GM12873 (cell line): ENCODE data around the gene MCRIP2.

Experiments used
- TF ChIP-seq, protein P1 (sequence below): IDR thresholded peaks from 2 replicates; pipeline ENCODE4 v1.5.1; 2012; ENCODE audit warnings: low read depth, mild to moderate bottlenecking, moderate library complexity, low read length, control low read depth; ENCODE audit not compliant: insufficient read depth; ENCODE audit errors: missing control alignments

The MCRIP2 gene

DNA sequence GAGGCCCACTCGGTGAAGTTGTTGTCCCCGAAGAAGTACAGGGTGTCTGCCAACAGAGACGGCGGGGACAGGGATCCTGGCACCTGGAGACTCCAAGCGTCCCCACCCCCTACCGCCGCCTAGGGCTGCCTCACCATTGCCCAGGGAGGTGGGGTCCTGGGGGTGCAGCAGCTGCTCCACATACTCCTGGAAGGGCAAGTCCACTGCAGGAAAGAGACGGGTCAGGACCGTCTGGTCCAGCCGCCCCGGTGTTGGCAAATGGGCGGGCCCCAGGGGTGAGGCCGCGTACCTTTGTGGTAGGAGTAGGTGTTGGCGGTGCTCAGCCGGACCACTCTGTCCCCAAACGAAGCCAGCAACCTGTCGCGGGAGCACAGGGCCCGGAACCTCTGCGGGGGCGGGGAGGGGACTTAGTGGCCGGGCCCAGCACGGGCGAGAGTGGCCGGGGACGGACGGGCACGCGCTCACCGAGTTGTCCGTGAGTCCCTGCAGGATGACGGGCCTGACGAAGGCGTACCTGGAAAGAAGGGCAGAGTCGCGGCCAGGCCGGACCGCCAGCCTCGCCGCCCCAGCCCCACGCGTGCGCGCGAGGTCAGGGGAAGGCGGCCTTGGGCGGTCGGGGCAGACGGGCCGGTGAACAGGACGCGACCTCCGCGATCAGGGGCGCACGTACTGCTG lies 41.9 kb downstream of the MCRIP2 start:
- TF ChIP-seq, protein P1, sequence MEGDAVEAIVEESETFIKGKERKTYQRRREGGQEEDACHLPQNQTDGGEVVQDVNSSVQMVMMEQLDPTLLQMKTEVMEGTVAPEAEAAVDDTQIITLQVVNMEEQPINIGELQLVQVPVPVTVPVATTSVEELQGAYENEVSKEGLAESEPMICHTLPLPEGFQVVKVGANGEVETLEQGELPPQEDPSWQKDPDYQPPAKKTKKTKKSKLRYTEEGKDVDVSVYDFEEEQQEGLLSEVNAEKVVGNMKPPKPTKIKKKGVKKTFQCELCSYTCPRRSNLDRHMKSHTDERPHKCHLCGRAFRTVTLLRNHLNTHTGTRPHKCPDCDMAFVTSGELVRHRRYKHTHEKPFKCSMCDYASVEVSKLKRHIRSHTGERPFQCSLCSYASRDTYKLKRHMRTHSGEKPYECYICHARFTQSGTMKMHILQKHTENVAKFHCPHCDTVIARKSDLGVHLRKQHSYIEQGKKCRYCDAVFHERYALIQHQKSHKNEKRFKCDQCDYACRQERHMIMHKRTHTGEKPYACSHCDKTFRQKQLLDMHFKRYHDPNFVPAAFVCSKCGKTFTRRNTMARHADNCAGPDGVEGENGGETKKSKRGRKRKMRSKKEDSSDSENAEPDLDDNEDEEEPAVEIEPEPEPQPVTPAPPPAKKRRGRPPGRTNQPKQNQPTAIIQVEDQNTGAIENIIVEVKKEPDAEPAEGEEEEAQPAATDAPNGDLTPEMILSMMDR: no peak

- TF ChIP-seq, protein P1: no peak
These were observed 42.6 kb downstream of the MCRIP2 start, which contains the start of gene JMJD8 for GRCh38 chr16:684071-684794. JMJD8 (minus strand) TSS chr16:684334; CDS start chr16:684319, 15 bp downstream.

GRCh38 chr16:684961-685696 lies 43.5 kb downstream of the MCRIP2 start:
- TF ChIP-seq, protein P1: no peak

DNA sequence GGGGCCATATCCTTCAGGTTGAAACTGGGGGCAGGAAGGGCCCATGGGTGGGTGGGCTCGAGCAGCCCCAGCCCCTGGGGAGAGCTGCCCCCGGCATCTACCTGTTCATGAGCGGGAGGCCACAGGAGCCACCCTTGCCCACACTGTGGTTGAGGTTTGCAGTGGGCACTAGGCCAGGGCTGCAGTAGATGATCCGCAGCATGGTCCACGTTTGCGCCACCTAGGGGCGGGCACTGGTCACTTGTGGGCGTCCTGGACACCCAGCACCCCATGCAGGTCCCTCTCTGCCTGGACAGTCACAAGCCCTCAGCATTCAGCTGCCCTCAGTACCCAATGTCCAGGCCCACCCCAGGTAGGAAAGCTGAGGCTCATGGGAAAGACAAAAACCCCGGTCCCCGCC lies 44.3 kb downstream of the MCRIP2 start:
- TF ChIP-seq, protein P1: peak; percentile 44

DNA sequence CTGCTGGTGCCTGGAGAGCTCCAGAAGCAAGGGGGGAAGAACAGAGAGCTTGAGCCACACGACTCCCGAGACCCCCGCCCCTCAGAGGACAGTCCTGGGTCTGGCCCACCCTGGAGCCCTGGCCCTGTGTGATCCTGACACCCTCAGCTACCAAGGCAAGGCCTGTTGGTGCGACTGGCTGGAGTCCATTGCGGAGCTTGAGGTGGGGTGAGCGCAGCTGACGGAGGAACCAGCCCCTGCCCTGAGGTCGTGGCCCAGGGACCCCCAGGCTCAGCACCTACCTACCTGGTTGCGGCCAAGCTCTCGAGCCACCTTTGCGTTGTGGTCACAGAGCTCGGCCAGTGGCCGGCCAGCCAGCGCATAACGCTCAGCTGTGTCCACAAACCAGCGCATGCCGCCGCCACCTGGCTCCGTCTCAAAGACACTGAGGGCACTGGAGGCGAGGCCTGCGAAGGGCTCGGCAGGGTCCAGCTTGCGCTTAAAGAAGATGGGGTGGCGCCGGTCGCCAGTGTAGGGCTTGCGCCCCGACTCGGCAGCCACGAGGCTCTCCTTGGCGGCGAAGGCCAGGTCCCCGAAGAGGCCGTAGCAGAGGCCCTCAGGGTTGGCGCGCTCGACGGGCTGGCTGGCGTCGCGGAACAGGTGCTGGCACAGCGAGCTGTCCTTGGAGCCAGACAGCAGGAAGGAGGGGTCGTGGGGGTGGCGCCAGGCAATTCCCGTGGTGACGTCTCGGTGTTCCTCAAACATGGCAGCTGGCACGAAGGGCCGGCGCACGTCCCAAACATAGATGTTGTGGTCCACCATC lies 45.0 kb downstream of the MCRIP2 start:
- TF ChIP-seq, protein P1: no peak

- TF ChIP-seq, protein P1: no peak
These were observed 45.9 kb downstream of the MCRIP2 start for GRCh38 chr16:687499-687898.
